Measurements from ENCODE around the gene KDSR. TPM values are rescaled to one million over a fixed set of nuclear protein-coding genes. Genes with fewer than 3 reads are reported as not detected.

The KDSR gene
- total RNA-seq, 6 experiments from 2014 or later, result 46.7 to 69.4 (median 57.1) TPM

DNA sequence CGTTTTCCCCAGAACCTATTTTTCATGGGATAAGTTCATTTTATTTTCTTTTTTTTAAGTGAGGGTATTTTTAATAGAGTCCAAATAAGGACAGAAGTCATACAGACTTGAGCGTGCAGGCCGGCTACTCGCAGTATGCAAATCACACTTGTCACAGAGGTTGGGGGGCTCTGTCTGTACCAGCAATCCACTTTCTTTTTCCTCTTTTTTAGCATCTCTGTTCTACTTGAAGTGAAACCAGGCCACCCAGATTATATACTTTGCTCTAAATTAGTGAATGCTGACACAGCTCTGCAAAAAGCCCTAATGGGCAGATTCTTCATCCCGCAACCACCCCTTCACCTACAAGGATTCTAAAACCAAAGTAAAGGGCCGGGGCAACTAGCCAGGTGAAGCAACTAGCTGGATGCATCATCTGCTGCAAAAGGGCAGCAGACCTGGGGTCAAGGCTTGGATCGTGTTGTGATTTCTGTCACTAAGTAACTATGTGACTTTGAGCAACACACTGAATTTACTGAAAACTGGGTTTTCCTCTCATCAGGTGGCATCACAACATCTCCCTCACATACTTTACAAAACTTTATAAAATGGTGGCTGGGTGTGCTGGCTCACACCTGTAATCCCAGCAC, 18.4 kb downstream of the KDSR start:
- H3K27ac Mint-ChIP-seq, result no peak overlapping the region
- peaks cover 38% of the 10 kb centered on the region for H3K36me3 Mint-ChIP-seq (ENCODE audit: low read depth)
- no peak overlapping the region for H3K4me3 Mint-ChIP-seq
- H3K9me3 Mint-ChIP-seq, result no peaks in the 10 kb centered on the region
- H3K4me1 Mint-ChIP-seq (ENCODE audit: low read depth), result peaks cover 23% of the 10 kb centered on the region
- TF ChIP-seq, protein P1, sequence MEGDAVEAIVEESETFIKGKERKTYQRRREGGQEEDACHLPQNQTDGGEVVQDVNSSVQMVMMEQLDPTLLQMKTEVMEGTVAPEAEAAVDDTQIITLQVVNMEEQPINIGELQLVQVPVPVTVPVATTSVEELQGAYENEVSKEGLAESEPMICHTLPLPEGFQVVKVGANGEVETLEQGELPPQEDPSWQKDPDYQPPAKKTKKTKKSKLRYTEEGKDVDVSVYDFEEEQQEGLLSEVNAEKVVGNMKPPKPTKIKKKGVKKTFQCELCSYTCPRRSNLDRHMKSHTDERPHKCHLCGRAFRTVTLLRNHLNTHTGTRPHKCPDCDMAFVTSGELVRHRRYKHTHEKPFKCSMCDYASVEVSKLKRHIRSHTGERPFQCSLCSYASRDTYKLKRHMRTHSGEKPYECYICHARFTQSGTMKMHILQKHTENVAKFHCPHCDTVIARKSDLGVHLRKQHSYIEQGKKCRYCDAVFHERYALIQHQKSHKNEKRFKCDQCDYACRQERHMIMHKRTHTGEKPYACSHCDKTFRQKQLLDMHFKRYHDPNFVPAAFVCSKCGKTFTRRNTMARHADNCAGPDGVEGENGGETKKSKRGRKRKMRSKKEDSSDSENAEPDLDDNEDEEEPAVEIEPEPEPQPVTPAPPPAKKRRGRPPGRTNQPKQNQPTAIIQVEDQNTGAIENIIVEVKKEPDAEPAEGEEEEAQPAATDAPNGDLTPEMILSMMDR (IDR thresholded peaks at IDR 0.05), result no peak
- DNase-seq, result no peak
- H3K27me3 Mint-ChIP-seq (ENCODE audit: insufficient read depth), result no peaks in the 10 kb centered on the region; the same call in 1 of the 2 replicates

DNA sequence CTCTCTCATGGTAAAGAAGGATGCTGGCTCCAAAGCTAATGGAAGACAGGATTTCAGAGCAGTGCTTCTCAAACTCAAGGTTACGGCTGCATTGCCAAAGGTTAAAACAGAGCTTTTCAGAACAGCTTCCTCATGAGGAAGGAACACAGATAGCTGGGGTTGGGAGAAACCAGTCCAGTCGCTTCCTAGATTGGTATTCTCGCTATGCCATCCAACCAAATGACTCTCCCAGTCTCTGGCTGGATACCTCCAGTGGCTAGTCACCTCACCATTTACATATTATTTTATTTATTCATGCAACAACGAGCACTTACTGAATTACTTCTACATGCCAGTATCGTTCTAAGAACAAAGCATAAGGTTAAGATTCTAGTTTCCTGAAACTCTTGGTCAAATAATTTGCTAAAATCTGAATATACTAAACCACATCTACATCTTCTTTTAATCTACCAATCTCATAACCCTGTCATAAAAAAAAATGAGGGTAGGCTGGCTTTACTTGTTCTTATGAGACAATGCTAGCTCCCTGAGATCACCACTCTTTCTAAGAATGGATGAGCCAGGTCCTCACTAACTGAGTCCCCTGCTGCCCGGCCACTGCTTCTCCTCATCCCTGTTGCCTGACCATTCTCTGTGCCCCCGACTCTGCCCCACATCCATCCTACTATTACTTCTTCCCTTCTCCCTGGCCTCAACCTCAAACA, 20.4 kb downstream of the KDSR start:
- Mint-ChIP-seq H3K4me3 (no peak overlapping the region), H3K4me1 (ENCODE audit: low read depth) (peaks cover 23% of the 10 kb centered on the region), H3K36me3 (ENCODE audit: low read depth) (peaks cover 38% of the 10 kb centered on the region), H3K27ac (peak overlapping the region; percentile 67), H3K27me3 (ENCODE audit: insufficient read depth) (no peaks in the 10 kb centered on the region; the same call in 1 of the 2 replicates), H3K9me3 (no peaks in the 10 kb centered on the region)
- DNase-seq, result no peak
- TF ChIP-seq, protein P1 (IDR thresholded peaks at IDR 0.05), result no peak

DNA sequence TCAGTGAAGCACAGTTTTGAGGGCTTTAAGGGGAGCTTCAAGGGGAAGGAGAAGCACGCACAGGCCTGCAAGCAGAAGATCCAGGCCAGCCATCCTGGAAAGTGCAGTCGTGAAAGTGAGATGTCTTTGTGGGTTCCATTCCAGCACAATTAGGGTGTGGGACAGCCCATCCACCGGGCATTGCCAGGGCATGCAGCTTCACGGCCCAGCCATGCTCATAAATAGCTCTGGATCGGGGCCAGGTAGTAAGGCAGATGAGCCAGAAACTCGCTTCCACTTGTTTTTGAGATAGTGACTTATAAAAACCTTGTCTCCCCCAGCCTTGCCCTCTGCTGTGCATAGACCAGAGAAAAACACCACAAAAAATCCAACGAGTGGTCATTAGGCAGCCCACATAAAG, 21.0 kb downstream of the KDSR start:
- H3K36me3 Mint-ChIP-seq (ENCODE audit: low read depth), result peaks cover 42% of the 10 kb centered on the region
- no peaks in the 10 kb centered on the region; the same call in 1 of the 2 replicates for H3K27me3 Mint-ChIP-seq (ENCODE audit: insufficient read depth)
- no peaks in the 10 kb centered on the region for H3K9me3 Mint-ChIP-seq
- H3K4me1 Mint-ChIP-seq (ENCODE audit: low read depth), result peaks cover 23% of the 10 kb centered on the region
- TF ChIP-seq, protein P1 (IDR thresholded peaks at IDR 0.05), result no peak
- H3K4me3 Mint-ChIP-seq, result no peak overlapping the region
- peak; percentile 52 for DNase-seq
- H3K27ac Mint-ChIP-seq, result peak overlapping the region; percentile 67

DNA sequence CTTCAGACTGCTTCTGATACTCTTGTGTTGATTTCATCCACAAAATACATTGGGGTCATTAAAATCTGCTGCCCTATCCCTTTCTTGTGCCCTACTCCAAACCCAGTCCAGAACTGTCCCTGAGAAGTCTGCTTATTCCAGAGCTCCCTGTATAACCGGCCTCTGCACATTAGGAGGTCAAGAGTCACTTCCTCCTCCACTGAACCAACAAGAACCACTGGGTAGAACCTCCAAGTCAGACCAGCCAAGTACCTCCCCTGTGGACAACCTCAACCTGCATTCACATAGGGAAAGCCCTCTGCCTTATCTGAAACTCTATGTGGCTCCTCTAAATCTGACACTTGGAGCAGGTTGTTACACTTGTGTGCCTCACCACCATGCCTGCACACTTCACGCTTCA, 22.1 kb downstream of the KDSR start:
- TF ChIP-seq, protein P1 (IDR thresholded peaks at IDR 0.05), result no peak
- Mint-ChIP-seq H3K36me3 (ENCODE audit: low read depth) (peaks cover 44% of the 10 kb centered on the region), H3K27me3 (ENCODE audit: insufficient read depth) (no peaks in the 10 kb centered on the region; the same call in 1 of the 2 replicates), H3K4me1 (ENCODE audit: low read depth) (peaks cover 23% of the 10 kb centered on the region), H3K27ac (no peak overlapping the region), H3K4me3 (no peak overlapping the region), H3K9me3 (no peaks in the 10 kb centered on the region)
- no peak for DNase-seq

DNA sequence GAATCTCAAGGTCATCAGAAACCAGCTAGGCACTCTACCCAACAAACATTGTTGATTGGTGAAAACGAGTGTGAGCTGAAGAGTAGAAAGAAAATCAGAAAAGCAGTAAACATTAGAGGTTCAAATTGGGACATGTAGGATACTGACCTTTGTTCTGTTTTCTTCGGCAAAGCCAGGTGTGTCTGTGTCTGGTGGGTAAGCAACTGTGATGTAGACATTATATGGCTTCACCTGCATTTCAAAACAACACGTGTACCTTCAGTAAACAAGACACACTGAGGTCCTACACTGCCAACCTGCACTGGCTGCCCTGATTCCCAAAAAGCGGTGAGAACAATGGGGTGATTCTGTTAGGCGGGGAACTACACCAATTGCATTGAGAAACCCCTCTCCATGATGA, 22.7 kb downstream of the KDSR start:
- H3K36me3 Mint-ChIP-seq (ENCODE audit: low read depth), result peaks cover 38% of the 10 kb centered on the region
- no peak for DNase-seq
- no peaks in the 10 kb centered on the region; the same call in 1 of the 2 replicates for H3K27me3 Mint-ChIP-seq (ENCODE audit: insufficient read depth)
- H3K4me1 Mint-ChIP-seq (ENCODE audit: low read depth), result peaks cover 23% of the 10 kb centered on the region
- no peak overlapping the region for H3K27ac Mint-ChIP-seq
- H3K4me3 Mint-ChIP-seq, result no peak overlapping the region
- TF ChIP-seq, protein P1 (IDR thresholded peaks at IDR 0.05), result no peak
- no peaks in the 10 kb centered on the region for H3K9me3 Mint-ChIP-seq

All from HFFc6 (cell line).